Liver (tissue), 9 donors: ENCODE results near the gene ATXN10. TPM values are rescaled to one million over a fixed set of nuclear protein-coding genes. Genes with fewer than 3 reads are reported as not detected.

Experiments used
- DNase-seq: peaks from one replicate; pipeline ENCODE4 v3.0.0-alpha.2; 2017; ENCODE audit warnings: low spot score
- H3K27ac ChIP-seq, 2 donors: one replicate each; pipeline ENCODE4 v1.7.0; 2013; ENCODE audit warnings: inconsistent platforms in 2 of 2, low read length in 2 of 2, control low read depth in 1 of 2, low read depth in 1 of 2, mild to moderate bottlenecking in 1 of 2
- H3K27me3 ChIP-seq, 4 donors: one replicate each; pipeline versions ENCODE4 v1.6.1 to v1.7.0; 2013; ENCODE audit warnings: low read length in 3 of 4, inconsistent platforms in 1 of 4, mild to moderate bottlenecking in 1 of 4, moderate library complexity in 1 of 4; ENCODE audit not compliant: control insufficient read depth in 4 of 4, insufficient read depth in 4 of 4
- H3K36me3 ChIP-seq, 4 donors: one replicate each; pipeline versions ENCODE4 v1.6.1 to v1.7.0; 2013; ENCODE audit warnings: low read length in 3 of 4, mild to moderate bottlenecking in 3 of 4, low read depth in 1 of 4, moderate library complexity in 1 of 4; ENCODE audit not compliant: control insufficient read depth in 4 of 4, insufficient read depth in 3 of 4
- H3K4me1 ChIP-seq, 4 donors: one replicate each; pipeline versions ENCODE4 v1.6.1 to v1.7.0; 2013; ENCODE audit warnings: low read length in 3 of 4, mild to moderate bottlenecking in 3 of 4, moderate library complexity in 1 of 4; ENCODE audit not compliant: control insufficient read depth in 4 of 4, insufficient read depth in 4 of 4
- H3K4me3 ChIP-seq, 3 donors: one replicate each; pipeline versions ENCODE4 v1.6.1 to v1.7.0; 2013; ENCODE audit warnings: low read length in 3 of 3, control low read depth in 1 of 3, low read depth in 1 of 3, mild to moderate bottlenecking in 1 of 3
- H3K9ac ChIP-seq, 2 donors: one replicate each; pipeline ENCODE4 v1.7.0; 2013; ENCODE audit warnings: low read length in 2 of 2, mild to moderate bottlenecking in 2 of 2, moderate library complexity in 2 of 2, control low read depth in 1 of 2, low read depth in 1 of 2
- H3K9me3 ChIP-seq, 4 donors: one replicate each; pipeline versions ENCODE4 v1.6.1 to v1.7.0; 2013; ENCODE audit warnings: low read length in 3 of 4; ENCODE audit not compliant: control insufficient read depth in 4 of 4
- EGR1 ChIP-seq, 2 donors: IDR thresholded peaks; 2 replicates each; pipeline ENCODE4 v1.6.1; 2016 to 2018; ENCODE audit warnings: antibody characterized with exemption in 2 of 2, low read depth in 2 of 2
- FOXA1 ChIP-seq: IDR thresholded peaks from 2 replicates; pipeline ENCODE4 v1.6.1; 2016; ENCODE audit warnings: antibody characterized with exemption
- FOXA2 ChIP-seq: IDR thresholded peaks from 2 replicates; pipeline ENCODE4 v1.6.1; 2016; ENCODE audit warnings: antibody characterized with exemption
- GABPA ChIP-seq, 2 donors: IDR thresholded peaks in 1 of 2; conservative IDR thresholded peaks in 1 of 2; 2 replicates each; pipeline ENCODE4 v1.6.1; 2016; ENCODE audit warnings: antibody characterized with exemption in 2 of 2, mild to moderate bottlenecking in 1 of 2, moderate library complexity in 1 of 2
- HNF4A ChIP-seq, 2 donors: conservative IDR thresholded peaks; 2 replicates each; pipeline ENCODE4 v1.6.1; 2016; ENCODE audit warnings: antibody characterized with exemption in 2 of 2, mild to moderate bottlenecking in 2 of 2
- HNF4G ChIP-seq: IDR thresholded peaks from 2 replicates; pipeline ENCODE4 v1.6.1; 2016; ENCODE audit warnings: antibody characterized with exemption
- JUND ChIP-seq, 2 donors: IDR thresholded peaks; 2 replicates each; pipeline ENCODE4 v1.6.1; 2016; ENCODE audit warnings: antibody characterized with exemption in 2 of 2
- NR2F2 ChIP-seq: IDR thresholded peaks from 2 replicates; pipeline ENCODE4 v1.6.1; 2016; ENCODE audit warnings: antibody characterized with exemption
- RAD21 ChIP-seq, 2 donors: IDR thresholded peaks; 2 replicates each; pipeline ENCODE4 v1.6.1; 2016; ENCODE audit warnings: antibody characterized with exemption in 2 of 2, mild to moderate bottlenecking in 2 of 2
- RXRA ChIP-seq, 2 donors: IDR thresholded peaks; 2 replicates each; pipeline ENCODE4 v1.6.1; 2017 to 2018; ENCODE audit warnings: antibody characterized with exemption in 2 of 2, mild to moderate bottlenecking in 1 of 2
- SP1 ChIP-seq: IDR thresholded peaks from 2 replicates; pipeline ENCODE4 v1.6.1; 2018; ENCODE audit warnings: antibody characterized with exemption, mild to moderate bottlenecking
- TAF1 ChIP-seq: conservative IDR thresholded peaks from 2 replicates; pipeline ENCODE4 v1.6.1; 2016; ENCODE audit warnings: antibody characterized with exemption, mild to moderate bottlenecking
- YY1 ChIP-seq: IDR thresholded peaks from 2 replicates; pipeline ENCODE4 v1.6.1; 2016; ENCODE audit warnings: antibody characterized with exemption, mild to moderate bottlenecking
- WGBS: extraction: QIAGEN DNeasy Blood & Tissue Kit; methylation state at CpG from one replicate; pipeline ENCODE4 v1.1.7; 2013; 5-methylcytosine and 5-hydroxymethylcytosine counted together
- polyA plus RNA-seq, 2 donors: library from polyadenylated mRNA; stranded (reverse) in 1 of 2; unstranded in 1 of 2; fragments of 200-250 nt in 1 of 2; fragments of >200 nt in 1 of 2; fragmentation: Nextera tagmentation in 1 of 2; extraction: Ambion mirVana in 1 of 2; gene quantifications; one replicate each; pipeline versions ENCODE4 v1.2.1 to v1.2.3, GENCODE V29; 2013 to 2015
- total RNA-seq, 2 donors: library from RNA; depleted of rRNA; stranded (reverse); fragments of >200 nt; gene quantifications; one replicate each; pipeline ENCODE4 v1.2.3, GENCODE V29; 2014
- TF ChIP-seq, protein P1 (sequence below): IDR thresholded peaks from 2 replicates; pipeline ENCODE4 v1.6.1; 2016; ENCODE audit warnings: antibody characterized with exemption
- TF ChIP-seq, protein P2 (sequence below): IDR thresholded peaks from 2 replicates; pipeline ENCODE4 v1.6.1; 2016; ENCODE audit warnings: antibody characterized with exemption
- TF ChIP-seq, protein P3 (sequence below): fragments of 150-350 bp; IDR thresholded peaks from 2 replicates; pipeline ENCODE4 v1.5.1; 2017; ENCODE audit warnings: improper control_type of control experiment, low read depth, low read length; ENCODE audit not compliant: missing input control
- TF ChIP-seq, protein P4 (sequence below): IDR thresholded peaks from 2 replicates; pipeline ENCODE4 v1.6.1; 2016; ENCODE audit warnings: antibody characterized with exemption, mild to moderate bottlenecking
- TF ChIP-seq, protein P5 (sequence below): IDR thresholded peaks from 2 replicates; pipeline ENCODE4 v1.6.1; 2016; ENCODE audit warnings: antibody characterized with exemption
- donor health status: healthy.
- donor health status: healthy.
- donor health status: healthy.
- donor health status: healthy.
- donor health status: healthy.

The ATXN10 gene
- total and polyA plus RNA-seq, 4 donors: 34.9 to 100 (median 69.7) TPM

DNA sequence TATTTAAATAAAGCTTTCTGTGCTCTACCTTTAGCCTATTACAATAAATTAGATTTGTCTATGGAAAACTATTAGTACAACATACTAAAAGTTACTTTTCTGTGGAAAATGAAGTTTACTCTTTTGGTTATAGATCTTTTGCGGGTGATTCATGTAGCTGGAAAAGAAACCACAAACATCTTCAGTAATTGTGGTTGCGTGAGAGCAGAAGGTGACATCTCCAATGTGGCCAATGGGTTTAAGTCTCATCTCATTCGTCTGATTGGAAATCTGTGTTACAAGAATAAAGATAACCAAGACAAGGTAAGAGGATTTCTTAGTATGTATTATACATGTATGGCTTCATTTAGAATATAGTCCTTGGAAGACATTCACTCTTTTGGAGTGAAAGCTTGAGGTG, 68.6 kb downstream of the ATXN10 start:
- Histone ChIP-seq H3K4me1 (peaks cover 5 to 25% (median 15%) of the 10 kb centered on the region in 4 donors), H3K36me3 (peaks cover 2 to 24% (median 22%) of the 10 kb centered on the region in 4 donors), H3K9ac (no peak overlapping the region), H3K4me3 (no peak overlapping the region), H3K27me3 (no peaks in the 10 kb centered on the region), H3K9me3 (no peaks in the 10 kb centered on the region), H3K27ac (no peak overlapping the region)
- 96% methylated on average over 3 of the region's 3 CpGs for WGBS
- TF ChIP-seq RXRA (IDR thresholded peaks at IDR 0.05): no peak
- TF ChIP-seq EGR1 (IDR thresholded peaks at IDR 0.05; ENCODE audit: low read depth in 2 of 2): no peak
- TF ChIP-seq, protein P1, sequence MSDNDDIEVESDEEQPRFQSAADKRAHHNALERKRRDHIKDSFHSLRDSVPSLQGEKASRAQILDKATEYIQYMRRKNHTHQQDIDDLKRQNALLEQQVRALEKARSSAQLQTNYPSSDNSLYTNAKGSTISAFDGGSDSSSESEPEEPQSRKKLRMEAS: no peak
- TF ChIP-seq HNF4G: no peak
- TF ChIP-seq TAF1: no peak
- TF ChIP-seq, protein P2, sequence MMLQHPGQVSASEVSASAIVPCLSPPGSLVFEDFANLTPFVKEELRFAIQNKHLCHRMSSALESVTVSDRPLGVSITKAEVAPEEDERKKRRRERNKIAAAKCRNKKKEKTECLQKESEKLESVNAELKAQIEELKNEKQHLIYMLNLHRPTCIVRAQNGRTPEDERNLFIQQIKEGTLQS: no peak
- DNase-seq: no peak

DNA sequence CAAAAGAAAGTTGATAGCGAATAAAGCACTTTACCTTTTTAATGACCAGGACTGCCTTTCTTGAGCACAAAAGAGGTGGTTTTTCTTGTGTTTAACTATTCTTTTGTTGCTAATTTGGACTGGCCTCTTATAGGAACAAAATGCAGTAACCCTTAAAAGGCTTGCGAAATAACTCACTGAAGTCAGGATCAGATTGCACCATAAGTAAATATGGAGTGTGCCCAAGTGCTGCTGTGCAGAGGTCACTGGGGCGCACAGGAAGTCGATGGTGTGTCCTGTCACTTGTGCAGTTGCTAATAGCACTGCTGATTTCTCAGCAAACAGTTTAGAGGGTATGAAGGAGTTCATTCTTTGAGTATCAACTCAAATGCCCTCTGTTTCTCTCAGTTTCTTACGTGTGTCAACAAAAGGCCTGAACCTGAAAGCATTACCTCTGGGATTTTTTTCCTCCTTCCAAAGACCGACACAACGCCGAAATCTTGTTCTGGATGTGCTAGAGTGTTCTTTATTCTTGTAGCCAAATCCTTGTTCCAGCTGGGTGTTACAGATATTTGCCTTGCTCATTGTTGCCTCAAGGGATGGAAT, 71.3 kb downstream of the ATXN10 start:
- Histone ChIP-seq H3K4me1 (peaks cover 5 to 32% (median 15%) of the 10 kb centered on the region in 4 donors), H3K9ac (peak overlapping the region in 1 of 2 donors; percentile 42), H3K36me3 (peaks cover 2 to 24% (median 17%) of the 10 kb centered on the region in 4 donors), H3K9me3 (no peaks in the 10 kb centered on the region), H3K27ac (peak overlapping the region; percentile 83 to 87), H3K27me3 (no peaks in the 10 kb centered on the region), H3K4me3 (peak overlapping the region in 1 of 3 donors; percentile 22)
- DNase-seq: peak; percentile 44
- 28% methylated on average over 8 of the region's 8 CpGs for WGBS
- TF ChIP-seq HNF4A (conservative IDR thresholded peaks at IDR 0.05) (peak; percentile 96 to 98), TAF1 (no peak), GABPA (IDR thresholded peaks at IDR 0.05 in 1 of 2, conservative IDR thresholded peaks at IDR 0.05 in 1 of 2) (peak; percentile 50 to 82), FOXA1 (peak; percentile 97), HNF4G (peak; percentile 88), SP1 (peak; percentile 92), RXRA (IDR thresholded peaks at IDR 0.05) (peak; percentile 98), YY1 (peak; percentile 90), RAD21 (IDR thresholded peaks at IDR 0.05) (peak; percentile 59), NR2F2 (peak; percentile 90), JUND (IDR thresholded peaks at IDR 0.05) (peak; percentile 92 to 94), FOXA2 (peak; percentile 99), EGR1 (IDR thresholded peaks at IDR 0.05; ENCODE audit: low read depth in 2 of 2) (peak in 1 of 2 donors; percentile 76)
- TF ChIP-seq, protein P3, sequence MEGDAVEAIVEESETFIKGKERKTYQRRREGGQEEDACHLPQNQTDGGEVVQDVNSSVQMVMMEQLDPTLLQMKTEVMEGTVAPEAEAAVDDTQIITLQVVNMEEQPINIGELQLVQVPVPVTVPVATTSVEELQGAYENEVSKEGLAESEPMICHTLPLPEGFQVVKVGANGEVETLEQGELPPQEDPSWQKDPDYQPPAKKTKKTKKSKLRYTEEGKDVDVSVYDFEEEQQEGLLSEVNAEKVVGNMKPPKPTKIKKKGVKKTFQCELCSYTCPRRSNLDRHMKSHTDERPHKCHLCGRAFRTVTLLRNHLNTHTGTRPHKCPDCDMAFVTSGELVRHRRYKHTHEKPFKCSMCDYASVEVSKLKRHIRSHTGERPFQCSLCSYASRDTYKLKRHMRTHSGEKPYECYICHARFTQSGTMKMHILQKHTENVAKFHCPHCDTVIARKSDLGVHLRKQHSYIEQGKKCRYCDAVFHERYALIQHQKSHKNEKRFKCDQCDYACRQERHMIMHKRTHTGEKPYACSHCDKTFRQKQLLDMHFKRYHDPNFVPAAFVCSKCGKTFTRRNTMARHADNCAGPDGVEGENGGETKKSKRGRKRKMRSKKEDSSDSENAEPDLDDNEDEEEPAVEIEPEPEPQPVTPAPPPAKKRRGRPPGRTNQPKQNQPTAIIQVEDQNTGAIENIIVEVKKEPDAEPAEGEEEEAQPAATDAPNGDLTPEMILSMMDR: no peak
- TF ChIP-seq, protein P4, sequence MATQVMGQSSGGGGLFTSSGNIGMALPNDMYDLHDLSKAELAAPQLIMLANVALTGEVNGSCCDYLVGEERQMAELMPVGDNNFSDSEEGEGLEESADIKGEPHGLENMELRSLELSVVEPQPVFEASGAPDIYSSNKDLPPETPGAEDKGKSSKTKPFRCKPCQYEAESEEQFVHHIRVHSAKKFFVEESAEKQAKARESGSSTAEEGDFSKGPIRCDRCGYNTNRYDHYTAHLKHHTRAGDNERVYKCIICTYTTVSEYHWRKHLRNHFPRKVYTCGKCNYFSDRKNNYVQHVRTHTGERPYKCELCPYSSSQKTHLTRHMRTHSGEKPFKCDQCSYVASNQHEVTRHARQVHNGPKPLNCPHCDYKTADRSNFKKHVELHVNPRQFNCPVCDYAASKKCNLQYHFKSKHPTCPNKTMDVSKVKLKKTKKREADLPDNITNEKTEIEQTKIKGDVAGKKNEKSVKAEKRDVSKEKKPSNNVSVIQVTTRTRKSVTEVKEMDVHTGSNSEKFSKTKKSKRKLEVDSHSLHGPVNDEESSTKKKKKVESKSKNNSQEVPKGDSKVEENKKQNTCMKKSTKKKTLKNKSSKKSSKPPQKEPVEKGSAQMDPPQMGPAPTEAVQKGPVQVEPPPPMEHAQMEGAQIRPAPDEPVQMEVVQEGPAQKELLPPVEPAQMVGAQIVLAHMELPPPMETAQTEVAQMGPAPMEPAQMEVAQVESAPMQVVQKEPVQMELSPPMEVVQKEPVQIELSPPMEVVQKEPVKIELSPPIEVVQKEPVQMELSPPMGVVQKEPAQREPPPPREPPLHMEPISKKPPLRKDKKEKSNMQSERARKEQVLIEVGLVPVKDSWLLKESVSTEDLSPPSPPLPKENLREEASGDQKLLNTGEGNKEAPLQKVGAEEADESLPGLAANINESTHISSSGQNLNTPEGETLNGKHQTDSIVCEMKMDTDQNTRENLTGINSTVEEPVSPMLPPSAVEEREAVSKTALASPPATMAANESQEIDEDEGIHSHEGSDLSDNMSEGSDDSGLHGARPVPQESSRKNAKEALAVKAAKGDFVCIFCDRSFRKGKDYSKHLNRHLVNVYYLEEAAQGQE: peak; percentile 71
- TF ChIP-seq, protein P2: peak; percentile 83
- TF ChIP-seq, protein P5, sequence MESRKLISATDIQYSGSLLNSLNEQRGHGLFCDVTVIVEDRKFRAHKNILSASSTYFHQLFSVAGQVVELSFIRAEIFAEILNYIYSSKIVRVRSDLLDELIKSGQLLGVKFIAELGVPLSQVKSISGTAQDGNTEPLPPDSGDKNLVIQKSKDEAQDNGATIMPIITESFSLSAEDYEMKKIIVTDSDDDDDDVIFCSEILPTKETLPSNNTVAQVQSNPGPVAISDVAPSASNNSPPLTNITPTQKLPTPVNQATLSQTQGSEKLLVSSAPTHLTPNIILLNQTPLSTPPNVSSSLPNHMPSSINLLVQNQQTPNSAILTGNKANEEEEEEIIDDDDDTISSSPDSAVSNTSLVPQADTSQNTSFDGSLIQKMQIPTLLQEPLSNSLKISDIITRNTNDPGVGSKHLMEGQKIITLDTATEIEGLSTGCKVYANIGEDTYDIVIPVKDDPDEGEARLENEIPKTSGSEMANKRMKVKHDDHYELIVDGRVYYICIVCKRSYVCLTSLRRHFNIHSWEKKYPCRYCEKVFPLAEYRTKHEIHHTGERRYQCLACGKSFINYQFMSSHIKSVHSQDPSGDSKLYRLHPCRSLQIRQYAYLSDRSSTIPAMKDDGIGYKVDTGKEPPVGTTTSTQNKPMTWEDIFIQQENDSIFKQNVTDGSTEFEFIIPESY: peak; percentile 89
- TF ChIP-seq, protein P1: peak; percentile 87
